ENCODE results near the gene HOXA7. TPM values are rescaled to one million over a fixed set of nuclear protein-coding genes. Genes with fewer than 3 reads are reported as not detected.

The HOXA7 gene
- total and polyA plus RNA-seq, 10 of the 15 experiments (the other 5 are each of a cell fraction or from before 2014, with no cell fraction given), result not detected

- no peak for TF ChIP-seq KLF5 (IDR thresholded peaks at IDR 0.05; ENCODE audit: partially characterized antibody)
- TF ChIP-seq IRF5 (IDR thresholded peaks at IDR 0.05; ENCODE audit: borderline replicate concordance), result no peak
These were observed 20.7 kb upstream of the HOXA7 start (continued) for GRCh38 chr7:27176962-27177794.

GRCh38 chr7:27176524-27176845 lies 20.0 kb upstream of the HOXA7 start:
- in situ Hi-C loops (cut with MboI), result no loop called here
- intact Hi-C loops (cut with micrococcal nuclease; ENCODE audit: unreplicated experiment), result no loop called here
- no peak overlapping the region for H2AFZ ChIP-seq (ENCODE audit: control insufficient read depth, low read depth, low read length)
- H3K4me1 ChIP-seq (ENCODE audit: control insufficient read depth, insufficient read depth, low read length), result no peaks in the 10 kb centered on the region
- no peak overlapping the region for H3K9ac ChIP-seq (ENCODE audit: control insufficient read depth, insufficient read depth, low read length)
- no peak overlapping the region for H3K4me2 ChIP-seq (ENCODE audit: control insufficient read depth, insufficient read depth)
- ChIA-PET RAD21 (ENCODE audit: unreplicated experiment) (no interaction called here), SMC1A (ENCODE audit: uncharacterized antibody, unreplicated experiment) (no interaction called here), CTCF (no interaction called here), POLR2A (no interaction called here)
- FAIRE-seq (no peak), DNase-seq (ENCODE audit: low read depth, low spot score) (no peak), ATAC-seq (no peak)
- no TSS peak for BruUV-seq (replicated peaks)
- H3K27ac ChIP-seq (ENCODE audit: control insufficient read depth, insufficient read depth), result no peak overlapping the region
- WGBS (ENCODE audit: insufficient coverage, insufficient replicate concordance, low lambda C conversion rate, missing lambda C conversion rate), result 9% methylated on average over 3 of the region's 3 CpGs
- no peak overlapping the region for H3K4me3 ChIP-seq
- H3K36me3 ChIP-seq (ENCODE audit: control insufficient read depth in 2 of 2, insufficient read depth in 2 of 2, low read length in 1 of 2), result no peaks in the 10 kb centered on the region
- H3K9me3 ChIP-seq (replicated peaks; ENCODE audit: control insufficient read depth, insufficient read depth, low read length), result no peaks in the 10 kb centered on the region; the same call in 2 of the 3 replicates
- H4K20me1 ChIP-seq (ENCODE audit: control insufficient read depth, insufficient read depth), result no peaks in the 10 kb centered on the region
- H3K79me2 ChIP-seq (ENCODE audit: control insufficient read depth, insufficient read depth, low read length), result no peaks in the 10 kb centered on the region
- H3K27me3 ChIP-seq (replicated peaks in 1 of 2; ENCODE audit: control insufficient read depth in 2 of 2, insufficient read depth in 2 of 2, low read length in 1 of 2), result peaks cover 12 to 17% of the 10 kb centered on the region in 2 experiments
- no peak for TF ChIP-seq CTCF (IDR thresholded peaks at IDR 0.05 in 2 of 3, conservative IDR thresholded peaks at IDR 0.05 in 1 of 3; ENCODE audit: control insufficient read depth in 2 of 3, extremely low read depth in 1 of 3, insufficient read depth in 1 of 3, low read depth in 3 of 3, low read length in 3 of 3)
- no peak for TF ChIP-seq ATF3 (IDR thresholded peaks at IDR 0.05; ENCODE audit: borderline replicate concordance, extremely low read depth, low read depth, low read length)
- no peak for TF ChIP-seq JUNB (IDR thresholded peaks at IDR 0.05)
- TF ChIP-seq CEBPB (IDR thresholded peaks at IDR 0.05; ENCODE audit: borderline replicate concordance in 1 of 2, low read depth in 2 of 2, low read length in 2 of 2), result no peak
- no peak for TF ChIP-seq E4F1 (IDR thresholded peaks at IDR 0.05; ENCODE audit: borderline replicate concordance, partially characterized antibody)
- TF ChIP-seq ZNF274 (IDR thresholded peaks at IDR 0.05; ENCODE audit: insufficient read depth, insufficient read length), result no peak
- TF ChIP-seq RB1 (IDR thresholded peaks at IDR 0.05; ENCODE audit: borderline replicate concordance), result no peak
- TF ChIP-seq CHD2 (IDR thresholded peaks at IDR 0.05; ENCODE audit: borderline replicate concordance, low read depth, low read length), result no peak
- no peak for TF ChIP-seq CREM (IDR thresholded peaks at IDR 0.05; ENCODE audit: low read depth)
- no peak for TF ChIP-seq HDGF (IDR thresholded peaks at IDR 0.05)
- no peak for TF ChIP-seq RUNX3 (IDR thresholded peaks at IDR 0.05; ENCODE audit: low read length)
- no peak for TF ChIP-seq SMAD5 (IDR thresholded peaks at IDR 0.05; ENCODE audit: low read depth)
- TF ChIP-seq PML (IDR thresholded peaks at IDR 0.05; ENCODE audit: low read length), result no peak
- no peak for TF ChIP-seq RAD21 (IDR thresholded peaks at IDR 0.05; ENCODE audit: insufficient read depth, low read depth, low read length)
- TF ChIP-seq HDAC2 (IDR thresholded peaks at IDR 0.05), result no peak
- no peak for TF ChIP-seq SMAD1 (IDR thresholded peaks at IDR 0.05; ENCODE audit: low read depth, partially characterized antibody)
